ENCODE results near the gene SFTPD. TPM values are rescaled to one million over a fixed set of nuclear protein-coding genes. Genes with fewer than 3 reads are reported as not detected.
"Not testable (repeated sequence)": the region's sequence is repeated elsewhere in the genome, so short reads cannot be mapped to it uniquely, and the experiment has no call there.

Gene SFTPD
- polyA plus RNA-seq (2012; ENCODE audit: insufficient read depth, insufficient read length, low read depth): not detected

- Histone ChIP-seq H3K36me3 (no peaks in the 10 kb centered on the region), H3K4me1 (no peaks in the 10 kb centered on the region), H3K4me3 (ENCODE audit: low read depth, low read length) (no peak within 1 kb of the TSS), H3K9me3 (no peaks in the 10 kb centered on the region), H3K27me3 (no peaks in the 10 kb centered on the region)
- TF ChIP-seq, protein P1, sequence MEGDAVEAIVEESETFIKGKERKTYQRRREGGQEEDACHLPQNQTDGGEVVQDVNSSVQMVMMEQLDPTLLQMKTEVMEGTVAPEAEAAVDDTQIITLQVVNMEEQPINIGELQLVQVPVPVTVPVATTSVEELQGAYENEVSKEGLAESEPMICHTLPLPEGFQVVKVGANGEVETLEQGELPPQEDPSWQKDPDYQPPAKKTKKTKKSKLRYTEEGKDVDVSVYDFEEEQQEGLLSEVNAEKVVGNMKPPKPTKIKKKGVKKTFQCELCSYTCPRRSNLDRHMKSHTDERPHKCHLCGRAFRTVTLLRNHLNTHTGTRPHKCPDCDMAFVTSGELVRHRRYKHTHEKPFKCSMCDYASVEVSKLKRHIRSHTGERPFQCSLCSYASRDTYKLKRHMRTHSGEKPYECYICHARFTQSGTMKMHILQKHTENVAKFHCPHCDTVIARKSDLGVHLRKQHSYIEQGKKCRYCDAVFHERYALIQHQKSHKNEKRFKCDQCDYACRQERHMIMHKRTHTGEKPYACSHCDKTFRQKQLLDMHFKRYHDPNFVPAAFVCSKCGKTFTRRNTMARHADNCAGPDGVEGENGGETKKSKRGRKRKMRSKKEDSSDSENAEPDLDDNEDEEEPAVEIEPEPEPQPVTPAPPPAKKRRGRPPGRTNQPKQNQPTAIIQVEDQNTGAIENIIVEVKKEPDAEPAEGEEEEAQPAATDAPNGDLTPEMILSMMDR (IDR thresholded peaks at IDR 0.05; ENCODE audit: low read depth, low read length): no peak
- DNase-seq: no peak
These were observed at the start of gene SFTPD for GRCh38 chr10:79948976-79949722. SFTPD (minus strand) TSS chr10:79949105; CDS start chr10:79946659, 2,446 bp downstream.

- no peaks in the 10 kb centered on the region for H3K36me3 ChIP-seq
- H3K9me3 ChIP-seq: no peaks in the 10 kb centered on the region
- no peaks in the 10 kb centered on the region for H3K27me3 ChIP-seq
- no peaks in the 10 kb centered on the region for H3K4me1 ChIP-seq
- TF ChIP-seq, protein P1 (IDR thresholded peaks at IDR 0.05; ENCODE audit: low read depth, low read length): no peak
- no peak overlapping the region for H3K4me3 ChIP-seq (ENCODE audit: low read depth, low read length)
- no peak for DNase-seq
These were observed 47.2 kb upstream of the SFTPD start for GRCh38 chr10:79995979-79996634.

- no peaks in the 10 kb centered on the region for H3K27me3 ChIP-seq
- TF ChIP-seq, protein P1 (IDR thresholded peaks at IDR 0.05; ENCODE audit: low read depth, low read length): no peak
- H3K9me3 ChIP-seq: no peaks in the 10 kb centered on the region
- H3K36me3 ChIP-seq: no peaks in the 10 kb centered on the region
- no peak for DNase-seq
- H3K4me3 ChIP-seq (ENCODE audit: low read depth, low read length): no peak overlapping the region
- no peaks in the 10 kb centered on the region for H3K4me1 ChIP-seq
These were observed 45.7 kb upstream of the SFTPD start for GRCh38 chr10:79994556-79994955.

- H3K4me1 ChIP-seq; H3K4me3 ChIP-seq (ENCODE audit: low read depth, low read length); H3K27me3 ChIP-seq; H3K36me3 ChIP-seq; H3K9me3 ChIP-seq; DNase-seq: not testable (repeated sequence)
These were observed 39.3 kb upstream of the SFTPD start for GRCh38 chr10:79988199-79988598.

GRCh38 chr10:79986661-79987060 lies 37.8 kb upstream of the SFTPD start:
- H3K9me3 ChIP-seq; DNase-seq; H3K4me3 ChIP-seq (ENCODE audit: low read depth, low read length); H3K4me1 ChIP-seq; H3K36me3 ChIP-seq: not testable (repeated sequence)
- peaks cover 13% of the 10 kb centered on the region for H3K27me3 ChIP-seq

GRCh38 chr10:79985481-79986072 lies 36.7 kb upstream of the SFTPD start:
- Histone ChIP-seq H3K9me3 (no peaks in the 10 kb centered on the region), H3K4me1 (no peaks in the 10 kb centered on the region), H3K36me3 (no peaks in the 10 kb centered on the region), H3K27me3 (peaks cover 23% of the 10 kb centered on the region), H3K4me3 (ENCODE audit: low read depth, low read length) (no peak overlapping the region)
- DNase-seq: no peak
- TF ChIP-seq, protein P1 (IDR thresholded peaks at IDR 0.05; ENCODE audit: low read depth, low read length): no peak

GRCh38 chr10:79984851-79985250 lies 35.9 kb upstream of the SFTPD start:
- Histone ChIP-seq H3K4me1 (no peaks in the 10 kb centered on the region), H3K4me3 (ENCODE audit: low read depth, low read length) (no peak overlapping the region), H3K9me3 (no peaks in the 10 kb centered on the region), H3K27me3 (peaks cover 26% of the 10 kb centered on the region), H3K36me3 (no peaks in the 10 kb centered on the region)
- TF ChIP-seq, protein P1 (IDR thresholded peaks at IDR 0.05; ENCODE audit: low read depth, low read length): no peak
- no peak for DNase-seq
